IMR-90 (cell line): ENCODE measurements around the gene TSPAN32. TPM values are rescaled to one million over a fixed set of nuclear protein-coding genes. Genes with fewer than 3 reads are reported as not detected.
A peak's percentile ranks its signal among the peaks of the same experiment; 100 is the strongest.

Source experiments
- ATAC-seq: fragments of 200-7000 bp; cut with Tn5 transposase; 2 replicates; pipeline ENCODE4 v1.9.1; 2020; ENCODE audit warnings: low read depth, mild to moderate bottlenecking, moderate library complexity
- BruUV-seq: library from RNA; stranded (reverse); fragments of 400-500 nt; replicated peaks from 2 replicates; lab custom pipeline; 2021; lab: Mats Ljungman, UMichigan
- CTCF ChIA-PET: fragments of 300-600 bp; formaldehyde crosslinking; extraction: SDS; loops from one replicate; lab custom pipeline; 2021; ENCODE audit warnings: antibody characterized with exemption; lab: Yijun Ruan, JAX
- POLR2A ChIA-PET: fragments of 300-600 bp; sonication (Branson Sonifier 250); formaldehyde crosslinking; loops from one replicate; lab custom pipeline; 2022; ENCODE audit warnings: antibody characterized with exemption; ENCODE audit not compliant: unreplicated experiment; lab: Charles Lee
- DNase-seq: peaks from one replicate; pipeline ENCODE4 v3.0.0; 2013
- H2AFZ ChIP-seq: replicated peaks from 2 replicates; pipeline ENCODE3; 2013; ENCODE audit warnings: low read length, mild to moderate bottlenecking; ENCODE audit not compliant: poor library complexity
- H2AK5ac ChIP-seq: 2 replicates; pipeline ENCODE4 v1.6.1; 2013; ENCODE audit warnings: low read depth, low read length, inconsistent platforms
- H2AK9ac ChIP-seq: replicated peaks from 2 replicates; pipeline ENCODE3; 2013; ENCODE audit warnings: mild to moderate bottlenecking, low read depth, low read length, moderate library complexity; ENCODE audit not compliant: poor library complexity
- H2BK120ac ChIP-seq: 2 replicates; pipeline ENCODE4 v1.6.1; 2013; ENCODE audit warnings: low read depth, low read length, inconsistent platforms
- H2BK15ac ChIP-seq: 3 replicates; pipeline ENCODE4 v1.6.1; 2013; ENCODE audit warnings: low read depth, low read length, inconsistent platforms
- H2BK20ac ChIP-seq: 2 replicates; pipeline ENCODE4 v1.6.1; 2013; ENCODE audit warnings: low read depth, mild to moderate bottlenecking, inconsistent platforms, low read length, moderate library complexity
- H2BK5ac ChIP-seq: 2 replicates; pipeline ENCODE4 v1.6.1; 2013; ENCODE audit warnings: mild to moderate bottlenecking, low read depth, low read length, inconsistent platforms; ENCODE audit not compliant: poor library complexity, severe bottlenecking
- H3K14ac ChIP-seq: replicated peaks from 2 replicates; pipeline ENCODE4 v1.6.1; 2013; ENCODE audit warnings: low read depth, low read length, inconsistent platforms
- H3K18ac ChIP-seq: 2 replicates; pipeline ENCODE4 v1.6.1; 2013; ENCODE audit warnings: low read depth, low read length, control low read depth
- H3K23ac ChIP-seq: 2 replicates; pipeline ENCODE4 v1.6.1; 2013; ENCODE audit warnings: low read depth, low read length, inconsistent platforms
- H3K27ac ChIP-seq: 2 replicates; pipeline ENCODE4 v1.5.1; 2013; ENCODE audit warnings: mild to moderate bottlenecking, control low read depth, low read length; ENCODE audit not compliant: insufficient read depth
- H3K27me3 ChIP-seq: 2 replicates; pipeline ENCODE4 v1.6.1; 2013; ENCODE audit warnings: low read length; ENCODE audit not compliant: control insufficient read depth, insufficient read depth
- H3K36me3 ChIP-seq: 2 replicates; pipeline ENCODE4 v1.6.1; 2013; ENCODE audit warnings: low read length, mixed read lengths; ENCODE audit not compliant: control insufficient read depth, insufficient read depth
- H3K4ac ChIP-seq: 2 replicates; pipeline ENCODE4 v1.6.1; 2013; ENCODE audit warnings: low read depth, low read length, inconsistent platforms
- H3K4me1 ChIP-seq: 2 replicates; pipeline ENCODE4 v1.6.1; 2013; ENCODE audit warnings: low read length, mixed read lengths; ENCODE audit not compliant: control insufficient read depth, insufficient read depth
- H3K4me2 ChIP-seq: 2 replicates; pipeline ENCODE4 v1.6.1; 2013; ENCODE audit warnings: low read depth, mild to moderate bottlenecking, control low read depth, low read length, moderate library complexity
- H3K4me3 ChIP-seq: 2 replicates; pipeline ENCODE4 v1.5.1; 2013; ENCODE audit warnings: low read depth, mild to moderate bottlenecking, control low read depth, low read length, moderate library complexity; ENCODE audit not compliant: insufficient read depth
- H3K56ac ChIP-seq: 2 replicates; pipeline ENCODE4 v1.6.1; 2013; ENCODE audit warnings: low read length, inconsistent platforms; ENCODE audit not compliant: insufficient read depth; ENCODE audit errors: extremely low read depth
- H3K79me1 ChIP-seq, 2 experiments: 2 replicates each; pipeline ENCODE4 v1.6.1; 2013; ENCODE audit warnings: low read length in 2 of 2, inconsistent platforms in 1 of 2, low read depth in 1 of 2
- H3K9ac ChIP-seq: 2 replicates; pipeline ENCODE4 v1.6.1; 2013; ENCODE audit warnings: low read depth, low read length, control low read depth
- H3K9me1 ChIP-seq: 2 replicates; pipeline ENCODE4 v1.6.1; 2013; ENCODE audit warnings: low read length, inconsistent platforms; ENCODE audit not compliant: insufficient read depth
- H3K9me3 ChIP-seq: 2 replicates; pipeline ENCODE4 v1.6.1; 2013; ENCODE audit warnings: low read length; ENCODE audit not compliant: control insufficient read depth, insufficient read depth
- H4K20me1 ChIP-seq: 2 replicates; pipeline ENCODE4 v1.6.1; 2013; ENCODE audit warnings: low read length, inconsistent platforms; ENCODE audit not compliant: insufficient read depth
- H4K5ac ChIP-seq: 2 replicates; pipeline ENCODE4 v1.6.1; 2013; ENCODE audit warnings: mild to moderate bottlenecking, low read depth, low read length, control low read depth
- H4K8ac ChIP-seq, 2 experiments: 2 replicates each; pipeline ENCODE4 v1.6.1; 2013; ENCODE audit warnings: low read depth in 2 of 2, low read length in 2 of 2, control low read depth in 1 of 2, inconsistent platforms in 1 of 2
- H4K91ac ChIP-seq: 2 replicates; pipeline ENCODE4 v1.6.1; 2013; ENCODE audit warnings: low read depth, low read length, inconsistent platforms; ENCODE audit not compliant: insufficient read depth
- BHLHE40 ChIP-seq: fragments of 150-350 bp; IDR thresholded peaks from 2 replicates; pipeline ENCODE4 v1.6.1; 2016; ENCODE audit warnings: mild to moderate bottlenecking, low read depth, low read length
- CEBPB ChIP-seq: IDR thresholded peaks from 2 replicates; pipeline ENCODE4 v1.6.1; 2012; ENCODE audit warnings: low read depth, low read length, improper control_type of control experiment
- CHD1 ChIP-seq: IDR thresholded peaks from 2 replicates; pipeline ENCODE4 v1.6.1; 2012; ENCODE audit warnings: low read depth, low read length, improper control_type of control experiment
- MAFK ChIP-seq: IDR thresholded peaks from 2 replicates; pipeline ENCODE4 v1.6.1; 2012; ENCODE audit warnings: low read depth, low read length, improper control_type of control experiment
- MAZ ChIP-seq: IDR thresholded peaks from 2 replicates; pipeline ENCODE4 v1.6.1; 2012; ENCODE audit warnings: low read depth, mild to moderate bottlenecking, low read length, improper control_type of control experiment, moderate library complexity, borderline replicate concordance
- NFE2L2 ChIP-seq: fragments of 150-350 bp; IDR thresholded peaks from 2 replicates; pipeline ENCODE4 v1.6.1; 2016; ENCODE audit warnings: low read depth, mild to moderate bottlenecking, low read length
- WGBS, 2 experiments: methylation state at CpG; one replicate each; pipeline versions ENCODE4 v1.1.5 to v1.1.7; 2013; ENCODE audit warnings: missing lambda C conversion rate in 2 of 2; ENCODE audit not compliant: insufficient read length in 1 of 2; ENCODE audit errors: extremely low coverage in 2 of 2; 5-methylcytosine and 5-hydroxymethylcytosine counted together
- dilution Hi-C: fragments of 300-500 bp; cut with HindIII; formaldehyde crosslinking; loops from one replicate; pipeline ENCODE4 v1.14.3; 2018; ENCODE audit warnings: low sequenced_read_pairs; ENCODE audit not compliant: unreplicated experiment
- in situ Hi-C: fragments of 300-500 bp; cut with MboI; formaldehyde crosslinking; loops from 3 replicates; pipeline ENCODE4 v1.14.3; 2019; ENCODE audit warnings: low sequenced_read_pairs, inconsistent platforms, mixed read lengths
- intact Hi-C: fragments of 100-400 bp; cut with micrococcal nuclease; formaldehyde crosslinking; loops from 2 replicates; pipeline ENCODE4 v1.10.0; 2022
- polyA plus RNA-seq, 3 experiments: library from polyadenylated mRNA; depleted of rRNA; stranded (reverse); fragments of >200 nt; gene quantifications; 2 replicates each; pipeline ENCODE4 v1.2.3, GENCODE V29; 2012; ENCODE audit warnings: low replicate concordance in 1 of 3
- total RNA-seq: library from RNA; depleted of rRNA; stranded (reverse); fragments of >200 nt; gene quantifications from 2 replicates; pipeline ENCODE4 v1.2.3, GENCODE V29; 2012
- TF ChIP-seq, protein P1 (sequence below): conservative IDR thresholded peaks from 2 replicates; pipeline ENCODE4 v1.5.1; 2012; ENCODE audit warnings: mild to moderate bottlenecking, low read depth, low read length, improper control_type of control experiment
- TF ChIP-seq, protein P2 (sequence below): fragments of 150-350 bp; IDR thresholded peaks from 2 replicates; pipeline ENCODE4 v1.6.1; 2017; ENCODE audit warnings: mild to moderate bottlenecking, antibody characterized with exemption, low read length, low read depth

TSPAN32 gene
- total and polyA plus RNA-seq, 2 of the 4 experiments (the other 2 are of a cell fraction) = 0.07 TPM; not detected in 1

DNA sequence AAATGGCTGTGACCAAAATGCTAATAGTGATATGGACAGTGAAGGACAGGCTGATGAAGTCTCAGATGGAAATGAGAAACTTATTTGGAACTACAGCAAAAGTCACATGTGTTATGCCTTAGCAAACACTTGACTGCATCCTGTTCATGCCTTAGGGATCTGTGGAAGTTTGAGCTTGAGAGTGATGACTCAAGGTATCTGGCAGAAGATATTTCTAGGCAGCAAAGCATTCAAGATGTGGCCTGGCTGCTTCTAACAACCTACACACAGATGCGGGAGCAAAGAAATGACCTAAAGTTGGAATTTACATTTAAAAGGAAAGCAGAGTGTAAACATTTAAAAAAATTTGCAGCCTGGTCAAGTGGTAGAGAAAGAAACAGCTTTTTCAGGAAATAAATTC, 47.2 kb downstream of the TSPAN32 start:
- H3K79me1 ChIP-seq = no peaks in the 10 kb centered on the region
- H3K27ac ChIP-seq = no peak overlapping the region
- H3K4me3 ChIP-seq = no peak overlapping the region
- ATAC-seq = no peak
- ChIA-PET POLR2A (no interaction called here), CTCF (no interaction called here)
- H2BK5ac ChIP-seq = no peak overlapping the region
- no peak overlapping the region for H4K91ac ChIP-seq
- no peaks in the 10 kb centered on the region for H4K20me1 ChIP-seq
- H3K9me1 ChIP-seq = no peaks in the 10 kb centered on the region
- H2AFZ ChIP-seq = no peak overlapping the region
- H3K14ac ChIP-seq = no peak overlapping the region
- no peak overlapping the region for H2AK5ac ChIP-seq
- no peaks in the 10 kb centered on the region for H3K36me3 ChIP-seq
- H3K4ac ChIP-seq = no peak overlapping the region
- H3K9me3 ChIP-seq = peaks cover 17% of the 10 kb centered on the region
- WGBS, 2 experiments = no CpG with 5 or more reads among the region's 1 CpG
- no peak overlapping the region for H2AK9ac ChIP-seq
- DNase-seq = peak; percentile 59
- no peak overlapping the region for H2BK20ac ChIP-seq
- intact Hi-C loops = no loop called here
- no TSS peak for BruUV-seq
- TF ChIP-seq, protein P1, sequence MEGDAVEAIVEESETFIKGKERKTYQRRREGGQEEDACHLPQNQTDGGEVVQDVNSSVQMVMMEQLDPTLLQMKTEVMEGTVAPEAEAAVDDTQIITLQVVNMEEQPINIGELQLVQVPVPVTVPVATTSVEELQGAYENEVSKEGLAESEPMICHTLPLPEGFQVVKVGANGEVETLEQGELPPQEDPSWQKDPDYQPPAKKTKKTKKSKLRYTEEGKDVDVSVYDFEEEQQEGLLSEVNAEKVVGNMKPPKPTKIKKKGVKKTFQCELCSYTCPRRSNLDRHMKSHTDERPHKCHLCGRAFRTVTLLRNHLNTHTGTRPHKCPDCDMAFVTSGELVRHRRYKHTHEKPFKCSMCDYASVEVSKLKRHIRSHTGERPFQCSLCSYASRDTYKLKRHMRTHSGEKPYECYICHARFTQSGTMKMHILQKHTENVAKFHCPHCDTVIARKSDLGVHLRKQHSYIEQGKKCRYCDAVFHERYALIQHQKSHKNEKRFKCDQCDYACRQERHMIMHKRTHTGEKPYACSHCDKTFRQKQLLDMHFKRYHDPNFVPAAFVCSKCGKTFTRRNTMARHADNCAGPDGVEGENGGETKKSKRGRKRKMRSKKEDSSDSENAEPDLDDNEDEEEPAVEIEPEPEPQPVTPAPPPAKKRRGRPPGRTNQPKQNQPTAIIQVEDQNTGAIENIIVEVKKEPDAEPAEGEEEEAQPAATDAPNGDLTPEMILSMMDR = no peak
- TF ChIP-seq NFE2L2 = no peak
- TF ChIP-seq, protein P2, sequence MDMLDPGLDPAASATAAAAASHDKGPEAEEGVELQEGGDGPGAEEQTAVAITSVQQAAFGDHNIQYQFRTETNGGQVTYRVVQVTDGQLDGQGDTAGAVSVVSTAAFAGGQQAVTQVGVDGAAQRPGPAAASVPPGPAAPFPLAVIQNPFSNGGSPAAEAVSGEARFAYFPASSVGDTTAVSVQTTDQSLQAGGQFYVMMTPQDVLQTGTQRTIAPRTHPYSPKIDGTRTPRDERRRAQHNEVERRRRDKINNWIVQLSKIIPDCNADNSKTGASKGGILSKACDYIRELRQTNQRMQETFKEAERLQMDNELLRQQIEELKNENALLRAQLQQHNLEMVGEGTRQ = no peak
- no peak for TF ChIP-seq CHD1
- TF ChIP-seq MAZ = no peak
- TF ChIP-seq MAFK = no peak
- TF ChIP-seq CEBPB = no peak
- no peak for TF ChIP-seq BHLHE40
- H3K18ac ChIP-seq = no peak overlapping the region
- H2BK120ac ChIP-seq = no peak overlapping the region
- H4K5ac ChIP-seq = no peak overlapping the region
- H3K23ac ChIP-seq = no peak overlapping the region
- dilution Hi-C loops = no loop called here
- no peak overlapping the region for H3K4me2 ChIP-seq
- H3K56ac ChIP-seq = no peak overlapping the region
- no peak overlapping the region for H4K8ac ChIP-seq
- no peaks in the 10 kb centered on the region for H3K4me1 ChIP-seq
- H2BK15ac ChIP-seq = no peak overlapping the region
- H3K27me3 ChIP-seq = no peaks in the 10 kb centered on the region; the same call in 1 of the 2 replicates
- in situ Hi-C loops = no loop called here
- H3K9ac ChIP-seq = no peak overlapping the region
